Glutamatergic neuron (in vitro differentiated cells): Measurements from ENCODE around the gene SIAH3. TPM values are rescaled to one million over a fixed set of nuclear protein-coding genes. Genes with fewer than 3 reads are reported as not detected.
A peak's percentile ranks its signal among the peaks of the same experiment; 100 is the strongest.

Experiments used
- DNase-seq: peaks from one replicate; pipeline ENCODE4 v3.0.0; 2022
- H3K27ac Mint-ChIP-seq: one replicate; pipeline ENCODE4 v1.8.0; 2020; ENCODE audit warnings: mild to moderate bottlenecking, mixed read lengths, inconsistent platforms; ENCODE audit not compliant: unreplicated experiment
- H3K27me3 Mint-ChIP-seq: one replicate; pipeline ENCODE4 v1.8.0; 2020; ENCODE audit warnings: mild to moderate bottlenecking, moderate library complexity, mixed read lengths, inconsistent platforms; ENCODE audit not compliant: unreplicated experiment
- H3K36me3 Mint-ChIP-seq: one replicate; pipeline ENCODE4 v1.8.0; 2020; ENCODE audit warnings: mild to moderate bottlenecking, mixed read lengths, inconsistent platforms; ENCODE audit not compliant: unreplicated experiment
- H3K4me1 Mint-ChIP-seq: one replicate; pipeline ENCODE4 v1.8.0; 2020; ENCODE audit warnings: mild to moderate bottlenecking, low read depth, mixed read lengths, inconsistent platforms; ENCODE audit not compliant: unreplicated experiment
- H3K4me3 Mint-ChIP-seq: one replicate; pipeline ENCODE4 v1.8.0; 2020; ENCODE audit warnings: mild to moderate bottlenecking, mixed read lengths, inconsistent platforms; ENCODE audit not compliant: unreplicated experiment
- H3K9me3 Mint-ChIP-seq: one replicate; pipeline ENCODE4 v1.8.0; 2020; ENCODE audit warnings: mild to moderate bottlenecking, moderate library complexity, mixed read lengths, inconsistent platforms; ENCODE audit not compliant: unreplicated experiment
- total RNA-seq: library from RNA; stranded (reverse); fragmentation: NEBNext Ultra II Directional; extraction: Animal tissue kit (Norgen Biotek cat#: 25700); gene quantifications from one replicate; pipeline ENCODE4 v1.2.1, GENCODE V29; 2021; ENCODE audit not compliant: unreplicated experiment
- TF ChIP-seq, protein P1 (sequence below): fragments of 200-600 bp; sonication (generic); IDR thresholded peaks from one replicate; pipeline ENCODE4 v1.5.0; 2021; ENCODE audit not compliant: partially characterized antibody, unreplicated experiment

Gene SIAH3
- total RNA-seq, 1 donor from 2014 or later, result 1.2 TPM

DNA sequence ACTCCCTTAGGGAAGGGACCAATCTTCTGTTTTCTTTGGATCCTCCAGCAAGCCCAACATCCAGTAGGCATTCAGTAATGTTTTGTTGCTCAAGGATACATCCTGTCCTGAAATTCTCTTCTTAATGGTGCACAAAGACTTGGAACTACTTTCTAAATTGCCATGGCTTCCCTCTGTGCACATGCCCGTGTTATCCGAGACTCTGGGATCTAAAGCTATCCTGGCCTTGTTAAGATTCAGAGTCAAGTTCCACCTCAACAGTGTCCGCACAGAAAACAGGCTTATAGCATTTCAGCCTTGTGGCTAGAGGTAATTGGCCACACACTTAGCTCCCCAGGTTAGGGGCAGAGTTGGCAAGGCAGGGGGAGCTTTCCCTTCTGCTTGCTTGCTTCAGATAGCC is 77.6 kb downstream of the SIAH3 start:
- TF ChIP-seq, protein P1, sequence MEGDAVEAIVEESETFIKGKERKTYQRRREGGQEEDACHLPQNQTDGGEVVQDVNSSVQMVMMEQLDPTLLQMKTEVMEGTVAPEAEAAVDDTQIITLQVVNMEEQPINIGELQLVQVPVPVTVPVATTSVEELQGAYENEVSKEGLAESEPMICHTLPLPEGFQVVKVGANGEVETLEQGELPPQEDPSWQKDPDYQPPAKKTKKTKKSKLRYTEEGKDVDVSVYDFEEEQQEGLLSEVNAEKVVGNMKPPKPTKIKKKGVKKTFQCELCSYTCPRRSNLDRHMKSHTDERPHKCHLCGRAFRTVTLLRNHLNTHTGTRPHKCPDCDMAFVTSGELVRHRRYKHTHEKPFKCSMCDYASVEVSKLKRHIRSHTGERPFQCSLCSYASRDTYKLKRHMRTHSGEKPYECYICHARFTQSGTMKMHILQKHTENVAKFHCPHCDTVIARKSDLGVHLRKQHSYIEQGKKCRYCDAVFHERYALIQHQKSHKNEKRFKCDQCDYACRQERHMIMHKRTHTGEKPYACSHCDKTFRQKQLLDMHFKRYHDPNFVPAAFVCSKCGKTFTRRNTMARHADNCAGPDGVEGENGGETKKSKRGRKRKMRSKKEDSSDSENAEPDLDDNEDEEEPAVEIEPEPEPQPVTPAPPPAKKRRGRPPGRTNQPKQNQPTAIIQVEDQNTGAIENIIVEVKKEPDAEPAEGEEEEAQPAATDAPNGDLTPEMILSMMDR, result no peak
- Mint-ChIP-seq H3K27me3 (no peaks in the 10 kb centered on the region), H3K4me1 (peaks cover 12% of the 10 kb centered on the region), H3K4me3 (no peak overlapping the region), H3K9me3 (no peaks in the 10 kb centered on the region), H3K36me3 (peaks cover 9% of the 10 kb centered on the region), H3K27ac (no peak overlapping the region)
- DNase-seq, result no peak

DNA sequence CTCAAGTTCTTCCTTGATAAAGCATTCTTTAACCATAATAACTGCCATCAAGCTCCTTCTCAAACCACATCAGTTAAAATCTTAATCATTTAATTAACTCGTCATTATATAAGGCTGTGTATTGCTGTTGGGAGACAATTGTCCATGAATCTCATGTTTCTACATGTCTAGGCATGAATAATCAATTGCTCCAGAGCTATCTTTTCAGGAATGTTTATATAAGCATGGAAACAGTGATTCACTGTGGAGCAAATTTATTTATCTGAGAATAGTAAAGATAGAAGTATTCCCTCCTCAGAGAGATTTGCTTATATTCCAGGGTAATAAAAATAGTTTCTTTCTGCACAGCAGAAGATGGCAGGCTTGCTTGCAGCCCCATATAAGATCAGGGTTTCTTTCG is 78.3 kb downstream of the SIAH3 start:
- Mint-ChIP-seq H3K4me1 (peaks cover 12% of the 10 kb centered on the region), H3K4me3 (no peak overlapping the region), H3K36me3 (peaks cover 9% of the 10 kb centered on the region), H3K27me3 (no peaks in the 10 kb centered on the region), H3K27ac (no peak overlapping the region), H3K9me3 (no peaks in the 10 kb centered on the region)
- DNase-seq, result no peak
- TF ChIP-seq, protein P1, result no peak

DNA sequence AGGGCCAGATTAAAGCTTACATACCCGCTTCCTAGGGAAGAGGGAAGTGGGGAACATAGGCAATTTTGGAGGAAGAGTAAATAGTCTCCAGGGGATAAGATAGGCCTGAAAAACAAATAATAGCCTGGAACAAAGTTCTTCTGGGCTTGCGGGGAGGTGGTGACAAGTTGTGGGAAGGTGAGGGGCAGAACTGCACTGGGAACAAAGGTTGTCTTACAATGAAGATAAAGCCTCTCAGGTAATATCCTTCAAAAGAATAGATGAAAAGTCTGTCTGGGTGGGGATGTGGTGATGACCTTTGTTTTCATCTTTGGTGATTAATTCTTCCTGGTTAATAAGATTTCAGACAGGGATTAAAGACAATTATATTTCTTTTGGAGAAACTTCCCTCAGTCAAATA is 80.7 kb downstream of the SIAH3 start:
- H3K27me3 Mint-ChIP-seq, result no peaks in the 10 kb centered on the region
- no peak overlapping the region for H3K27ac Mint-ChIP-seq
- H3K4me1 Mint-ChIP-seq, result peaks cover 9% of the 10 kb centered on the region
- peaks cover 1% of the 10 kb centered on the region for H3K9me3 Mint-ChIP-seq
- DNase-seq, result no peak
- TF ChIP-seq, protein P1, result no peak
- H3K36me3 Mint-ChIP-seq, result peaks cover 9% of the 10 kb centered on the region
- H3K4me3 Mint-ChIP-seq, result no peak overlapping the region

DNA sequence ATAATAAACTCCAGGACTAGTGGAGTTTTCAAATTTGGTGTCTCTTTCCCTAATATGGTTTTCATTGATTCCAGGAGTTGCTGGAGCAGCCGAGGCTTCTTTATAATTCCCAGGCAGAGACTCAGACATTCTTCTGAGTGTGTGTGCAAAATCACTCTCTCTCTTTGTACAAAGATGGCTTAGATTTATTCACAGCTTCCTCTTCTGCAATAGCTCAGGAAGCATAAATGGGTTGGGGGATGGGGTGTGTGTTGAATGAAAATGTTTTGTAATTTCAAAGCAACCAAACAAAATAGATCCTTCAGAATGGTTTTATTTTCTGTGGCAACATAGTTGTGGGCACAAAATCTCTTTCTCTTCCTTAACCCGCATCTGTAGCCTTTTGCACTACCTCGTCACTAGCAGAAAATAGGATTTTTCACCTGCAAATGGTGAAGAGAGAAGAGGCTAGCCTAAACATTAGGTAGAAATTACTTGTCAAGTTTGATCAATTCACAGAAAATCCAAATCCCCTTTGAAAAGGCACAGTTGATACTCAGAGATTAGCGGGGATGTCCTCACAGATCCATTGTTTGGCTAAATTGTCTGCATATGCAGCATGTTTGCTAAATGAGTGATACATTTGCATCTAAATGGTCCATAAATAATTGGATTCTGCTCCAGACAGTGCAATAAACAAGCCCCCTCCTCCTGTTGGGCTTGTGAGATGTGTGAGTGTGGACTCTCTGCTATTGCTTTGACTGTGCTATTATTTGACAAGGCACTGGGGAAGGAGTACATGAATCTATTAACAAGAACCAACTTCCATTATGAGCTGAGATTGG is 82.7 kb downstream of the SIAH3 start:
- Mint-ChIP-seq H3K4me1 (peaks cover 9% of the 10 kb centered on the region), H3K27me3 (no peaks in the 10 kb centered on the region), H3K36me3 (peaks cover 9% of the 10 kb centered on the region), H3K27ac (no peak overlapping the region), H3K4me3 (no peak overlapping the region), H3K9me3 (peaks cover 1% of the 10 kb centered on the region)
- no peak for DNase-seq
- TF ChIP-seq, protein P1, result no peak

DNA sequence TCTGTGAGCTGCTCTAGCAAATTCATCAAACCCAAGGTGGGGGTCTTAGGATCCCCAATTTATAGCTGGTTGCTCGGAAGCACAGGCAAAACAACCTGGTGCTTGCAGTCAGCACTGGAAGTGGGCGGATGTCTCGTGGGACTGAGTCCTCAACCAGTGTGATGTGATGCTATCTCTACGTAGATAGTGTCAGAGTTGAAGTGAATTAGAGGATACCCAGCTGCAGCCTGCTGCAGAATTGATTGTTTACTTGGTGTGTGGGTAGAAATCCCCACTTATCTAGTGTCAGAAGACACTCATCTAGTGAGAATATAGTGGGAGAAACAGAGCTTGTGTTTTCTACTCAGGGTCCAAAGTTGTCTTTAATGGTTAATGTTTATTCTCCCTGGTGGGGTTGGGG is 86.1 kb downstream of the SIAH3 start:
- DNase-seq, result peak; percentile 32
- H3K4me1 Mint-ChIP-seq, result peaks cover 13% of the 10 kb centered on the region
- no peak overlapping the region for H3K4me3 Mint-ChIP-seq
- TF ChIP-seq, protein P1, result no peak
- peaks cover 5% of the 10 kb centered on the region for H3K36me3 Mint-ChIP-seq
- H3K27me3 Mint-ChIP-seq, result no peaks in the 10 kb centered on the region
- peaks cover 1% of the 10 kb centered on the region for H3K9me3 Mint-ChIP-seq
- H3K27ac Mint-ChIP-seq, result no peak overlapping the region
